HS-27A (cell line): ENCODE results near the gene ATP5IF1.
A peak's percentile ranks its signal among the peaks of the same experiment; 100 is the strongest.

ENCODE experiments used
- DNase-seq: peaks from one replicate; pipeline ENCODE4 v3.0.0-alpha.2; 2012; ENCODE audit warnings: low read depth, missing footprints

ATP5IF1 gene

GRCh38 chr1:28235755-28236655, at the start of gene ATP5IF1:
ATP5IF1 (plus strand) TSS chr1:28236124; CDS start chr1:28236184, 60 bp downstream.
- DNase-seq = peak; percentile 94

GRCh38 chr1:28190337-28190979, 45.5 kb upstream of the ATP5IF1 start:
- no peak for DNase-seq

- DNase-seq = no peak
Observed at GRCh38 chr1:28190996-28191645, 44.8 kb upstream of the ATP5IF1 start.

GRCh38 chr1:28193701-28194161, 42.2 kb upstream of the ATP5IF1 start:
- DNase-seq = no peak

- no peak for DNase-seq
Observed at GRCh38 chr1:28194326-28195035, 41.4 kb upstream of the ATP5IF1 start.

- no peak for DNase-seq
Observed at GRCh38 chr1:28195780-28196179, 40.1 kb upstream of the ATP5IF1 start.

GRCh38 chr1:28196330-28196729, 39.6 kb upstream of the ATP5IF1 start:
- DNase-seq = no peak

- DNase-seq = no peak
Observed at GRCh38 chr1:28197682-28198415, 38.1 kb upstream of the ATP5IF1 start.

GRCh38 chr1:28199328-28200233, 36.3 kb upstream of the ATP5IF1 start:
- no peak for DNase-seq

- DNase-seq = no peak
Observed at GRCh38 chr1:28200234-28200873, 35.6 kb upstream of the ATP5IF1 start.

- no peak for DNase-seq
Observed at GRCh38 chr1:28205243-28205642, 30.7 kb upstream of the ATP5IF1 start.

- no peak for DNase-seq
Observed at GRCh38 chr1:28208818-28209441, 27.0 kb upstream of the ATP5IF1 start.

GRCh38 chr1:28209700-28210099, 26.2 kb upstream of the ATP5IF1 start:
- DNase-seq = no peak

- DNase-seq = no peak
Observed at GRCh38 chr1:28213315-28213714, 22.6 kb upstream of the ATP5IF1 start.

GRCh38 chr1:28229089-28229488, 6.8 kb upstream of the ATP5IF1 start:
- DNase-seq = no peak

- no peak for DNase-seq
Observed at GRCh38 chr1:28229996-28230395, 5.9 kb upstream of the ATP5IF1 start.

- DNase-seq = peak; percentile 75
Observed at GRCh38 chr1:28232558-28233263, 3.2 kb upstream of the ATP5IF1 start, which contains the start of gene DNAJC8. DNAJC8 (minus strand) TSS chr1:28233029; CDS start chr1:28232998, 31 bp downstream.

GRCh38 chr1:28233264-28233606, 2.7 kb upstream of the ATP5IF1 start:
- no peak for DNase-seq
